GM21526 (cell line): ENCODE measurements around the gene PVALB.
A peak's percentile ranks its signal among the peaks of the same experiment; 100 is the strongest.

ENCODE experiments used
- ATAC-seq: cut with Tn5 transposase; IDR thresholded peaks from one replicate; pipeline ENCODE4 v1.9.1; 2021; ENCODE audit warnings: moderate library complexity; ENCODE audit not compliant: unreplicated experiment, low FRiP score

The PVALB gene, protein sequence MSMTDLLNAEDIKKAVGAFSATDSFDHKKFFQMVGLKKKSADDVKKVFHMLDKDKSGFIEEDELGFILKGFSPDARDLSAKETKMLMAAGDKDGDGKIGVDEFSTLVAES

DNA sequence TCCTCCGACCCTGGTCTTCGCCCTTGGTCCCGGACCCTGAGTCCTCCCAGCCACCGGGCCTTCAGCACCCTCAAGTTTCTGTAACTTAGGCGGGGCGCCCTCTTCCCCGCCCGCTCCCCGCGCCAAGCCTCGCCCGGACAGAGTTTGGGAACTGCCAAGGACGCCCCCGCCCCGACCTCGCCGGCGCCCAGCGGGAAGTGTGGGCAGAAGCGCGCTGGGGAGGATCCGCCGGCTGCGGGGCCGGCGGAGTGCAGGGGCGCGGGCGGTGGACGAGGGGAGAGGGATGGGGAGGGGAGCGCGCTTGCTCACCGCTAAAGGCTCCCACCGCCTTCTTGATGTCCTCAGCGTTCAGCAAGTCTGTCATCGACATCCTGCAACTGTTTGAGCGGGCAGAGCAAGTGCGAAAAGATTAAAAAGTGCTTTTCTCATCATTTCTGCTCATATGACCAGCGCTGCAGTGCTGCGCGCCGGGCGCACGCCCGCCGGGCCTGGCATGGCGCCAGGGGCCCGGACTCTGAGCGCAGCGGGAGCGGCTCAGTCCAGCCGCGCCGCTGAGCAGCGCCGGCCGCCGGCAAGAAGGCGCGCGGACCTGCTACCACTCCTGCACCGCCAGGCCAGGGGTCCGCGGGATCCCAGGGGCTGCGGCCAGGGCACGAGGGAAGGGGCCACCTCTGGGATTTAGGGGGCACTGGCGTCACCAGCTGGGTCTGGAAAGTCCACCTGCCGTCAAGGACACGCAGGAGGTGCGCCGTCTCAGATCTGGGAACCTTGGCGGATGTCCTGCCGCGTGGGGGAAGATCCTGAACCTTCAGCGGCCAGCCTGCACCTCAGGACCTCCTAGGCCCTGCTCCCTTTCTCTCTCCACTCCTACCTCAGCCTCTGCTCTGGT lies at the start of gene PVALB:
Gene PVALB (minus strand): TSS at position 400 of the 889 bp plus-strand sequence. CDS start 30 bp downstream, at position 370.
- no peak for ATAC-seq

DNA sequence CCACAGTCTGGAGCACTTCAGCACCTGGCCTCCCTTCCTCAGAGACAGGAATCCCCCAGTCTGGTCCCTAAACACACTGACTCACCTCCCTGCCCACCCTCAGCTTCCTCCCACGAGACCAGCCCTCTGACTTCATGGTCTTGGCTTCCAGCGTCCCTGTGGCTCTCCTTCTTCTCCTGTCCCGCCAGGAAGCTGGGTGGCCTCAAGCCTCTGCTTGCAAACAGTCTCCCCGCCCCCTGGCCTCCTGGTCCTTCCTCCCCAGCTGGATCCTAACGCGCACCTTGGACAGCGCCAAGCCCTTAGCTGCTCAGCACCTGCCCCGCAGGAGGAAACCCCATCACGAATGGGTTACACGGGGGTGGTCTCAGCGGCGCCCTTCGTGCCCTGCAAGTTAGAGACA lies 48.5 kb upstream of the PVALB start:
- ATAC-seq: no peak

DNA sequence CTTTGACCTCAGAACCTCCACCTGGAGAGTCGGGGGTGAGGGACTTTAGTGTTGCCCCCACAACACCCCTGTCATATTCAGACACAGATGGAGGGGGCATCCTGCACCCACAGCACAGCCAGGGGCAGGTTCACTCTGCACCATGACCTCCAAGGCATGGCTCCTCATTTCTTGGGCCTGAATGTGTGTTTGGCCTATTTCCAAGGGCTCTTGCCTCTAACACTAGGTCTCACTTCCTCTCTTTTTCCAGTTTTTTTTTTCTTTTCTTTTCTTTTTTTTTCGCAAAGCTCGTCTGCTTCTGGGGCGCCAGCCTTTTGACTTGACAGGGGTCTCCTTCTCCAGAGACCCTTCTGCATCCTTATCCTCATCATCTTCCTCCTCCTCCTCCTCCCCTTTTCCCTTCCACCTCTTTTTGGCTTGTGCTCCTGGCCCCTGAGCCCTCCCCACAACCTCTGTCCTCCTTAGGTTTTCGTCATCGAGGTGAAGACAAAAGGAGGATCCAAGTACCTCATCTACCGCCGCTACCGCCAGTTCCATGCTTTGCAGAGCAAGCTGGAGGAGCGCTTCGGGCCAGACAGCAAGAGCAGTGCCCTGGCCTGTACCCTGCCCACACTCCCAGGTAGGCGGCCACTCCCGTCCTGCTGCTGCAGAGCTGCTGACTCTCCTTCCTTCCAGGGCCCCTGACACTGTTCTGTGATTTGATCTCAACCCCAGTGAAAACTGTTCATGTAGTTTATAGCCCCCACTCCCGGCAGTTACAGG lies 47.8 kb upstream of the PVALB start:
- ATAC-seq: no peak

DNA sequence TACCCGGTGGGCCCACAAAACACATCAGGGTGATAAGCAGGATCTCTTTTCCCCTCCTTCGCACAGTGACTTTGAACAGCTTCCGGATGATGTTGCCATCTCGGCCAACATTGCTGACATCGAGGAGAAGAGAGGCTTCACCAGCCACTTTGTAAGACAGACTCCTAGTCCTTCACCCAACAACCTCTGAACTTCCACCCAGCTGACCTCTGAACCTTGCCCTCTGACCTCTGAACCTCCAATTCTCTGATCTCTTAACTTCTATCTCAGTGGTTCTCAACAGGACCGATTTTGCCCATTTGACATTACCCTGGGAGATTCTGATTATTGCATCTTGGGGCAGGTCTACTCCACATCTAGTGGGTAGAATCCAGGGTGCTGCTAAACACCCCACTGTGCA lies 47.1 kb upstream of the PVALB start:
- ATAC-seq: no peak

DNA sequence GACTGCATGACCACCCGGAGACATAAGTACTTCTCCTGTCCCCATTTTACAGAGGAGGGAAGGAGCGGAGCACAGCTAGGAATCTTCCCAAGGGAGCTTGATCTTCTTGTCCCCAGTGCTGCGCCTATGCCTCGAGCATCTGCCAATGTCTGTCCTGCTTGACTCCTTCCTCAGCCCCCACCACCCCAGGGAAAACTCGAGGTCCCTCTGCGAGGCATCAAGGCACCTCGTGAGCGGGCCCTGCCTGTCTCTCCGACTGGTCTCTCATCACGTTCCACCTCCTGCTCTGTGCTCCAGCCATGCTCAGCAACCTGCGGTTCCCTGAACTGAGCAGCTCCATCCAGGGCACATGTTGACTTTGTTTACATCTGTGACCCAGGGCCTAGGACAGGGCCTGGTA lies 46.4 kb upstream of the PVALB start:
- no peak for ATAC-seq

DNA sequence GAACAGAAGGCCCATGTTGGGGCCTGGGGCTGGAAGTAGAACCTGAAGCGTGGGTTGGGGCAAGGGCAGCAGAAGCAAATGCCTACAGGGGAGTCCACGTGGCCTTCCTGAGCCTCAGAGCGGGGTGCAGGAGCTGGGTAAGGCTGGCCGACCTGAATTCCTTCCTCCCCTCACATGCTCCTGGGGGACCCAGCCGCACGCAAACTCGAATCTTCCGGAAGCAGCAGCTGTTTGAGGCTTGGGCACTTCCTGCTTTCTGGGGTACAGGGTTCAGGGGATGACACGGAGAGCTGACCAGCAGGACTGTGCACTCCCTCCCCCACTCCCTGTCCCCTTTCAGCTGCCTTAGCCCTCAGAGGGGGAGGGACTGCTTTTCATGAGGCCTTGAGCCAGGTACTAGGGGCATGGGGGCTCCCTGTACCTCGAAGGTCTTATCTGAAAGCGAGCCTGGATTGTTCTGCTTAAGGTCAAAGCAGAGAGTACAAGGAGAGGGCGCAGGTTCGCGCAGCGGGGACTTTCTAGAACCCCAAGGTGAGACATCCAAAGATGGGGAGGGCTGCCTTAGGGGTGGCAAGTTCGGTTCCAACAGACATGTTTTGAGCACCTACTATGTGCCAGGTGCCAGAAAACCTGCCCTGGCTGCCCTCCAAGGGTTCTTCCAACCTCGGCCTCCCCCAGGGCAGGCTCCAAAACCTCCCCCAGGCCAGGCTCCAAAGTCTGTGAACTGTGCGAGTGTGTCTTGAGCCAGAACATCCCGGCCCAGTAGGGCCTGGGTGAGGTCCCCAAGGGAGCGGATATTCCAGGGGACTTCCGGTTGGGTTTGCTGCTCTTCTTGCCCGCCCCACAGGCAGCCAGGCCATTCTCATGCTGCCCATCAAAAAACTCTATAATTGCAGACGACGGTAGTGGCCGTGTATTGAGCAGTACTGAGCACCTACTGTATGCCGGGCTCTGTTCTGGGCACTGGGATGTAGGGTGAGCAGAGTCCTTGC lies 45.7 kb upstream of the PVALB start:
- ATAC-seq: no peak

DNA sequence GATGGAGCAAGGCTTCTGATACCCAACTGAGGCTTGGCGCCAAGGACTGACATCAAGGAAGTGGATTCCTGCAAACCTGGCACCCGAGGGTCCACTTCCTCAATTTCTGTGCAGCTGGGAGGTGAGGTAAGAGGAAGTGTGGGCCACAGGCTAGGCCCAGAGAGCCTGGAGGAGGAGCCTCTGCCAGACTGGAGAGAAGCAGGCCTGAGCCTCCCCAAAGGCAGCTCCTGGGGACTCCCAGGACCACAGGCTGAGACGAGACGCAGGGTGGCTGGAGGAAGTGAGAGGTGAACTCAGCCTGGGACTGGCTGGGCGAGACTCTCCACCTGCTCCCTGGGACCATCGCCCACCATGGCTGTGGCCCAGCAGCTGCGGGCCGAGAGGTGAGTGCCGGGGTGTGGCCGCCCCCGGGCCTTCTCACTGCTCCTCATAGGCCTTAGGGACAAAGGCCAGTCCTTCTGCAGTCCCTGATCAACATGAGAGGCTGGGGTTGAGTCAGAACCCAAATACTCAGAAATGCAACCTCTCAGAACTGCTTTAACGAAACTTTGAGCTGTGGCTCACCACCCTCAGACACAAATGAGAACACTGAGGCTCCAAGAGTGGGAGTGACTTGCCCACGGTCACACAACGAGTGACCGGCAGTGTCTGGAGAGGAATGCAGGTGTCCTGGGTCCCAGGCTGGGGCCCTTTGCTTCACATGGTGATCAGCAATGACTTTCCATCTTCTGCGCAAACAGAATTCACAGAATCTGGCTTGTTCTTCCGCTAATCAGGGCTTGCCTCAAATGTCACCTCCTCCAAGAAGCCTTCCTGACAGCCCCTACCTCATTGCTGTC lies 44.2 kb upstream of the PVALB start, which contains the start of gene NCF4:
Gene NCF4 (plus strand): TSS at position 186 of the 839 bp plus-strand sequence. CDS start 166 bp downstream, at position 352.
- ATAC-seq: peak; percentile 56

DNA sequence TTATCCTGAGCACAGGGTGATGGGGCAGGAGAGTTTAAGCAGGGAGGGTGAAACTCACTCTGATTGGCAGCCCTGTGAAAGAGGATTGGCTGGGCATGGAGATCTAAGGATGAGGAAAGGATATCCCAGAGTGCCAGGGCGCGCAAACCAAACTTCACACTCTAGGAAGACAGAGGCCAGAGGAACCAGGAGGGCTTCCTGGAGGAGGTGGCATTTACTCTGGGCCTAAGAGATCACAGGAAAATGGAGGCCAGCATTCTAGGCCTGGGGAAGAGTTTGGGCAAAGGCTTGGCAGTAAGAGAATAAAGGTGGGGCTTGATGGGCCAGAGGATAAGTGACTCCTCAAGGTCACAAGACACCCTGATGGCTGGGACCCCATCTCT lies 43.6 kb upstream of the PVALB start:
- ATAC-seq: no peak

DNA sequence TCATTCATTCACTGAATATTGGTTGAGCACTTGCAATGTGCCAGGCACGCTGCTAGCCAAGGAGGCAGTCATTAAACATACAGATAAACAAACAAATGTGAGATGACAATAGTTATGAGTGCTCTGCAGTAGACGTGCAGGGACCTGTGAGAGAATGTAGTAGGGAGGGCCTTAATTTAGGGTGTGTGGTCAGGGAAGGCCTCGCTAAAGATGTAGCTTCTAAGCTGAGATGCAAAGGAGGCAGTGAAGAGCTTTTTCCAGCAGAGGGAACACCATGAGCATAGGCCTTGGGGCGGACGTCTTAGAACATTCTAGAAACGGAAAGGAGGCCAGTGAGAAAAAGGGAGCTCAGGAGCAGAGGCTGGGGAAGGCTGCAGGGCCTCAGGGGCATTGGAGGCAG lies 43.2 kb upstream of the PVALB start:
- no peak for ATAC-seq

DNA sequence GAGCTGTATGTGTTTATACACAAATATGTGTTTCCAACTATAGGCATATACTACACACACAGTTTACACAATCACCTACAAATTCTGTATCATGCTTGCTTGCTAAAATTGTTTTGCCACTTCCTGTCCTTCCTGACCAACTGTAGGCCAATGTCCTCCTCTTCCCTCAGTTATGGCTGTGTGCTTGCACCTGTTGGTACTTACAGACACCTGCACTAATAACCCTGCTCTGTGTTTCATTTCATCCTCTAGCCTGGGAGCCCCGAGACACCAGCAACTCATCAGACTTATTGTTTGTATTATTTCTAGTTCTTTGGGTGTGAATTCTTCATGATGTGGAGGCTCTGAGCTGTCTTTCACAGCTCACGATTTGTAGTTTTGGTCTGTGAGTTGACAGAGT lies 42.1 kb upstream of the PVALB start:
- ATAC-seq: no peak

DNA sequence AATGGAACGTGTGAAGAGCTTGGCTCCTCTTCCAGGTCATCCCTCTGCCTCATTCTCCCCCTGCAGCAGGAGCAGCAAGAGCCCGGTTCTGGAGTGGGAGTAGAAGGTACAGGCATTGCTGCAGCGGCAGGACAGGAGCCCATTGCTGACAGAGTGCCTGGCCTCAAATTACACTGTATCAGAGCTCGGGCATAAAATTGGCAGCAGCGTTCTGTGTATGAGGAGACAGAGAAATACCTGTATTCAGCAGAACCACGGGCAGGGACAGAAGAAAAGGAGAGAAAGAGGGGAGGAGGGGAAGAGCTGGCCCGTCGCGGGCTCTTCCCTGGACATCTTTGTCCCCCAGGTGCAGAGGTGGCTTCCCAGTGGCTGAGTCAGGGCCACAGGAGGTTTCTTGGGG lies 41.3 kb upstream of the PVALB start:
- no peak for ATAC-seq

DNA sequence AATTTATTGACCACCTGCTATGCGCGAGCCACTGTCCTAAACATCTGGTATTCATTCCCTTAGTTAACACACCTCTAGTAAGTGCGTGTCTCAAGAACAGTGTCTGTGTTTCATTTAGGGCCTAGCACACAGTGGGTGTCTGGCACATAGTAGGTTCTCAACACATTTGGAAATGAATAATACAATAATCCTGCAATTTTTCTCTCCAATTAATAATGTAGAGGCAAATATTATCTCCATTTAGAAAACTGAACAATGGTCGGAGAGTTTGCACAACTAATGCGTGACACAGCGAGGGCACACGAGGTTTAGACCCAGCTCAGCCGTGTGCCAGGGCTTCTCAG lies 39.9 kb upstream of the PVALB start:
- no peak for ATAC-seq

DNA sequence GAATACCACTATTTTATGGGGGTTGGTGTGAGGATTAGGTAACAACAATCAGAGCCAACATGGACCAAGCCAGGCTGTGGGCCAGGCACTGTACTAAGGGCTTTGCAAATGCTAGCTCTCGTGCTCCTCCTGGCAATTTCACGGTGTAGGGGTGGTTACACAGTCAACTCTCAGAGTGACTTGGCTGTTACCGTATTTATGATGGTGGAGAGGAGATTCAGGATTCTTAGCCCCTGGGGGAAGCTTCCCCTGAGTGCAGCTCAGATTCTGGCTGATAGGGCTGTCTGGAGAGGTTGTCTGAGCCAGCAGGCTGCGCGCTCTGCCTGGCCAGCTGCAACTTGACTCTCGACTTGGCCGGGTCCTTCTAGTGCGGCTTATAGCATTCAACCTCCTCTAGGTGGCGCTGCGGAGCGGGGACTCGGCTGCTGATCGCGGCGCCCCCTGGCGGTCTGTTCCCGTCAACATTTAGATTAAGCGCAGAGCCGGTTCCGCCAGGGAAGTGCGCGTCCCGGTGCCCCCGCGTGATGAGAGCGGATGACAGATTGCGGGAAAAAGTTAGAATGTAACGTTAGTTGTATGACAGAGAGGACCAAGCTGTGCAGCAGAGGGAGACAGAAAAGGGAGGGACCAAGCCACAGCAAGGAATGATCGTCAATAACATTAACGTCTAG lies 39.4 kb upstream of the PVALB start:
- ATAC-seq: no peak

DNA sequence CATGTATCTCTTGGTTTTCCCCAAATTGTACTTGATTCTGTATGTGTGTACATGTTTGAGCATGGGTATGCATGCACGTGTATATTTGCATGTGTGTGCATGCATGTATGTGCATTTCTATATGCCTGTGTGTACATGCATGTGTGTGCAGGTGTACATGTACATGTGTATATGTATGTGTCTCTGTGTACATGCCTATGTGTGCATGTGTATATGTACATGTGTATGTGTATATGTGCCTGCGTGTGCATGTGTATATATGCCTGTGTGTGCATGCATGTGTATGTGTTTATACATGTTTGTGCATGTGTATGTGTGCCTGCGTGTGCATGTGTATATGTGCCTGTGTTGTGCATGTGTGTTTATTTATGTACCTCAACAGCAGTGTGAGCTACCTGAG lies 38.6 kb upstream of the PVALB start:
- ATAC-seq: no peak

DNA sequence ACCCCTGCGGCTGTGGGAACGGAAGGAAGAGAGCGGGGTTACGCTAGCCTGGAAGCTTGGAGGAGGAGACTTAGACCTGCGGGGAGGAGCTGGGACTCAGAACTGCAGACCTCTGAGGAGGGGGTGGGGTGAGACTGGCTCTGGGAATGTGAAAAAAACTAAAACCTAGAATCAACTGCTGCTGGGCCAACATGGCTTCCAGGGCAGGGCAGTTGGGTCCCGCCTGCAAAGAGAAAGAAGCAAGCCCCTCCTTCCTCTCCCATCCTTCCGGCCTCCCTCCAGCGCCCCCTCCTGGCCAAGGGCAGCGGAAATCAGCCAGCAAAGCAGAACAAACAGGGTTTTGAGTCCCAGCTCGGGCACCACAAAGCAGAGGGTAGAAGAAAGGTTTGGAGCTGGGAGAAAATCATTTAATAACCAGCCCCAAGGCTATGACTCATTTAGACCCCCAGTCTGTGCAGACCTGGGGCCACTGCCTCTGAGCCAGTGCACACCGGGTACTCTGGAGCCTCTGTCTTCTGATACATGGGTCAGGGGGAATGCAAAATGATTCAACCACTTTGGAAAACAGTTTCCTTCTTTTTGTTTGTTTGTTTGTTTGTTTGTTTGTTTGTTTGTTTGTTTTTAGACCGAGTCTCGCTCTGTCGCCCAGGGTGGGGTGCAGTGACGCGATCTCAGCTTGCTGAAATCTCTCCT lies 36.7 kb upstream of the PVALB start:
- no peak for ATAC-seq

DNA sequence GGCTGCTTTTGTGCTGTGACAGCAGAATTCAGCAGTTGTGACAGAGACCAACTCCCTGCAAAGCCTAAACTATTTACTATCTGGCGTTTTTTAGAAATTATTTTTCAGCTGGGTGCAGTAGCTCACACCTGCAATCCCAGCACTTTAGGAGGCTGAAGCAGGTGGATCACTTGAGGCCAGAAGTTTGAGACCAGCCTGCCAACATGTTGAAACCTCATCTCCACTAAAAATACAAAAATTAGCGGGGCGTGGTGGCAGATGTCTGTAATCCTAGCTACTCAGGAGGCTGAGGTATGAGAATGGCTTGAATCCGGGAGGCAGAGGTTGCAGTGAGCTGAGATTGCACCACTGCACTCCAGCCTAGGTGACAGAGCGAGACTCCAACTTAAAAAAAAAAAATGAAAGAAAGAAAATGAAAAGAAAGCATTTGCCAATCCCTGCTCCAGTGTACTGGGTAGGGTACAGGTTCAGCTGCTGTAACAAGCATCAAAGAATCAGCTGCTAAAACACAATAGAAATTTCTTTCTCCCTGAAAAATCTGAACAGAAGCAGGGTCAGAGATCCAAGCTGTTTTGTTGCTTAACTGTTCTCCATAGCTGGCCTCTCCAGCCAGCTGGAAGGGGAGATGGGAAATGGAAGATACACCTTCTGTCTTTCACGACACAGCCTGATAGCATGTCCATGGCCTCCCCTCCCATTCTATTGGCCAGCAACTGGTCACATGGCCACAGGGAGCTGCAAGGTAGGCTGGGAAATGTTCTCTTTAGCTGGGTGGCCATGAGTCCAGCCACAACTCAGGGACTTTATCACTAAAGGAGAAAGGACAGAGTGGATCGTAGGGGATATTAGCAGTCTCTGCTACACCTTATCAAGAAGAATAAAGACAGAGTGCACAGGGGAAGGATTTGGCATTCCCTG lies 35.5 kb upstream of the PVALB start:
- no peak for ATAC-seq

DNA sequence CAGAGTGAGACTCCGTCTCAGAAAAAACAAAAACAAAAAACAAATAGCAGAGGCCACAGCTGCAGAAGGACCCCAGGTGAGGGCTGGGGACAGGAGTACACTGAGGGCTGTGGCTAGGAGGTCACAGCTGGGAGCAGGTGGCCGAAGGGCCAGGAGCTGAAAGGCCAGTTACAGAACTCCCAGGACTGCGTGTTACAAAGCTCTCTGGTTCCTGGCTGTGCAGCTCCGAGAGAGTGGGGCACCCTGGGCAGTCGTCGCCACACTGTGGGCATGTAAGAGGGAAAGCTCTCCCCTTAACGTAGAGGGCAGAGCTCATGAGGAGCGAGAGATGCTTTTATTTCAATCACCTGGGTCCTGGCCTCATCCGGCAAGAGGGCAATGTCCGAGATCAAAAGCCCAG lies 33.8 kb upstream of the PVALB start:
- ATAC-seq: no peak
